Measurements from ENCODE around the gene FBXW12.

- TF ChIP-seq ATF2 (CRISPR knock-in tag; IDR thresholded peaks at IDR 0.05; ENCODE audit: borderline replicate concordance, low read depth) (no peak), TEAD4 (CRISPR knock-in tag; IDR thresholded peaks at IDR 0.05) (no peak), CTCF (IDR thresholded peaks at IDR 0.05) (no peak), SOX15 (CRISPR knock-in tag; IDR thresholded peaks at IDR 0.05) (no peak), NR2C2 (CRISPR knock-in tag; IDR thresholded peaks at IDR 0.05) (no peak)
- TF ChIP-seq, protein P1, sequence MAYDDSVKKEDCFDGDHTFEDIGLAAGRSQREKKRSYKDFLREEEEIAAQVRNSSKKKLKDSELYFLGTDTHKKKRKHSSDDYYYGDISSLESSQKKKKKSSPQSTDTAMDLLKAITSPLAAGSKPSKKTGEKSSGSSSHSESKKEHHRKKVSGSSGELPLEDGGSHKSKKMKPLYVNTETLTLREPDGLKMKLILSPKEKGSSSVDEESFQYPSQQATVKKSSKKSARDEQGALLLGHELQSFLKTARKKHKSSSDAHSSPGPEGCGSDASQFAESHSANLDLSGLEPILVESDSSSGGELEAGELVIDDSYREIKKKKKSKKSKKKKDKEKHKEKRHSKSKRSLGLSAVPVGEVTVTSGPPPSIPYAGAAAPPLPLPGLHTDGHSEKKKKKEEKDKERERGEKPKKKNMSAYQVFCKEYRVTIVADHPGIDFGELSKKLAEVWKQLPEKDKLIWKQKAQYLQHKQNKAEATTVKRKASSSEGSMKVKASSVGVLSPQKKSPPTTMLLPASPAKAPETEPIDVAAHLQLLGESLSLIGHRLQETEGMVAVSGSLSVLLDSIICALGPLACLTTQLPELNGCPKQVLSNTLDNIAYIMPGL (CRISPR knock-in tag; IDR thresholded peaks at IDR 0.05) = no peak
Measured at GRCh38 chr3:48338635-48339034, 33.4 kb upstream of the FBXW12 start.
